Fibroblast of skin of left biceps (primary cell): ENCODE results near the gene SCMH1.

Experiments
- DNase-seq, 2 experiments: peaks; one replicate each; pipeline ENCODE4 v3.0.0-alpha.2; 2013; ENCODE audit warnings: low read depth in 2 of 2

The SCMH1 gene

DNA sequence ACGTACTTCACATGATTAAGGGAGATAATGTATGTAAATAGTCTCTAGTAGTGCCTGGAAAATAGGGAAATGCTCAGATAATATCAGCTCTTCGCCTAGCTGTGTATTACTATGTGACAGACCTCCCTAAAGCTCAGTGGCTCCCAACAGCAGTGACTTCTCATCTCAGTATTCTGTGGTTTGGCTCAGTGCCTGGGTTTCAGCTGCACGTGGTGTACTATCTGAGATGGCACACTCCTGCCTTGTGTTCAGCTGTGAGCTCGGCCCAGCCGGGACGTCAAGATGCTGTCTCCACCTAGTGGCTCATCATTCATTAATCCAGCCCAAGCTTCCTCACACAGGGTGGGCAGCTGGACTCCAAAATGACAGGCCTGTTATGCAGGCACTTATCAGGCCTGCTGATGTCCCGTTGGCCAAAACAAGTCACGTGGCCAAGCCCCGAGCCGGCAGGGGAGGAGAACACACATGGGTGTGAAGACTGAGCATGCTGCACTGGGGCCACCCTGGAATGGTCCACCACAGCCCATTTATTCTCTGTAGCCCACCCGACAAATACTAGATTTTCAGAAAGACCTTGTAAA, 238.4 kb downstream of the SCMH1 start:
- DNase-seq, result peak; percentile 98 to 99

DNA sequence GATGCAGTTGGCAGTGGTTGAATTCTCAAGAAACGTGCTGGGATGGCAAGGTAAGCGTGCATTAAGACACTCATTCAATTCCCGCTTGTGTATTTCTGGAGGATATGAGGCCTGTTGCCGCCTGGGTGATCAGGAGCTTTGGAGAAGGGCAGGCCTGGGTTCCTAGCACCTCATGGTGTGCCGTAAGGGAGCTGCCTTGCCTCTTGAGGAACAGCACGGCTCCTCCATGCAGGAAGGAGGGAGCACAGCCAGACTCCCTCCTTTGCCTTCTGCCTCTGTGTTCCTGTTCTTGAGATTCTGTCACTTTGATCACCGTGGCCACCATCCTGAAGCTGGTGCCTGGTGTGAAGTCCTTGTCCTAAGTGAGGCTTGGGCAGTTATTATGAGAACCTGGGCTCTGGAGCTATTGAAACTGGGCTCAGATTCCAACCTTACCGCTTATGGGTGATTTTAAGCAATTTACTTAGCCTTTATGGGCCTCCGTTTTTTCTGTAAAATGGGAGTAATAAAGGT, 238.9 kb downstream of the SCMH1 start:
- DNase-seq, result no peak

DNA sequence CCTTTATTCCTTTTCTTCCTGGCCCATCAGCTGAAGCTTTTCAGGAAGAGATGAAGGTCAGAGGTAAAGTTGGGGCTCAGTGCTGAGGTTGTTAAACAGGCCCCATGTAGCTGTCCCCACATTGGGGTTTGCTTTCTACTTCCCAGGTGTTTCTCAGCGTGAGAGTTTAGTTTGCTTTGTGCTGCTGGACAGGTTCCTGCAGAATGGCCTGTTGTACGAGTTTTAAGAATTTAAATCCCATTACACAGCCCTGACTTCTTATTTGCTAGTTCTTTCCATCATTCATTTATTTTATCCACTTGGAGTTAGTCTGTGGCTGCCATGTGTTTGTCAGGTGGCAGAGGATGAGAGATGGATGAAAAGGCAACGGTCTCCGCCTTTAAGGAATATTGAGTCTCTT, 243.4 kb downstream of the SCMH1 start:
- DNase-seq, result no peak

DNA sequence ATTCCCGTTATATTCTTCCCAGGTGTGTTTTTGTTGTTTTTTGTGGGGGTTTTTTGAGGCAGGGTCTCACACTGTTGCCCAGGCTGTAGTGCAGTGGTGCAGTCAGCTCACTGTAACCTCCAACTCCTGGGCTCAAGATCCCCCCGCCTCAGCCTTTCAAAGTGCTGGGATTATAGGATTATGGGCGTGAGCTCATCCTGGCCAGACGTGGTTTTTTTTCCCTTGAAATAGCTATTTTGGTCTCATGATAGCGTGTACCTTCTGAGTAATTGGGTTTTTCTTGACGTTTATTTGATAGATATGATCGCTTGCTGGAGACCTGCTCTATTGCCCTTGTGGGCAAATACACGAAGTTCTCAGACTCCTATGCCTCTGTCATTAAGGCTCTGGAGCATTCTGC, 245.0 kb downstream of the SCMH1 start:
- no peak for DNase-seq

DNA sequence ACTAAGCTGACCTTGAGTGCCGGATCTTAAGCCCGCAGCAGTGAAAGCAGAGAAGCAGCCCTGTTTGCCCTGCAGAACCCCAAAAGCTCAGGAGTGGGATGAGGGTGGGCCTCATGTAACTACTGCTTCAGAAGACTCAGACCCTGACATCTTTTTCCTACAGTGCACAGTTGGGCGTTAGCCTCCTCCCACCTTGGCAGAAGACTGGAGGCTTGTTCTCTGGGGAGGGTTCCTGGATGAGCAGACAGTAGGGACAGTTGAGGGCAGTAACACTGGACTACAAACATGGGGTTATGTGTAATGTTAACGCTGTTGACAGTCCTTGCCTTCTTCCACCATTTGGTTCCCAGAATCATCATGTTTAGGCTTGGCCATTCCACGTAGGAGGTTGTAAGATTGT, 253.0 kb downstream of the SCMH1 start:
- no peak for DNase-seq

DNA sequence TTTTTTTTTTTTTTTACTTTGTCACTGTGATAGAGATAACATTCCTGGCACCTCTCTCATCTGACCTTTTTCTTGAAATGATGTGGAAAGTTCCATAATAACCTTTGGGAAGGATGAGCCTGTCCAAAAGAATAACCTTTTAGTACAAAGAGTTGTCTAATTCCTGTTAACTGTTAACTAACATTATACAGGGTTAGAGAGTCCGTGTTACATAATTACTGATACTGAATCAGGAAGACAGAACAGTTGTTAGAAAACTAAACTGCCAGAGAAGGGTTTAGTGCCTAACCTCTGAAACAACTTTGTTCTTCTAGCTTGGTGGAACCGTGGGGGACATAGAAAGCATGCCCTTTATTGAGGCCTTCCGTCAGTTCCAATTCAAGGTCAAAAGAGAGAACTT, 253.8 kb downstream of the SCMH1 start:
- no peak for DNase-seq

DNA sequence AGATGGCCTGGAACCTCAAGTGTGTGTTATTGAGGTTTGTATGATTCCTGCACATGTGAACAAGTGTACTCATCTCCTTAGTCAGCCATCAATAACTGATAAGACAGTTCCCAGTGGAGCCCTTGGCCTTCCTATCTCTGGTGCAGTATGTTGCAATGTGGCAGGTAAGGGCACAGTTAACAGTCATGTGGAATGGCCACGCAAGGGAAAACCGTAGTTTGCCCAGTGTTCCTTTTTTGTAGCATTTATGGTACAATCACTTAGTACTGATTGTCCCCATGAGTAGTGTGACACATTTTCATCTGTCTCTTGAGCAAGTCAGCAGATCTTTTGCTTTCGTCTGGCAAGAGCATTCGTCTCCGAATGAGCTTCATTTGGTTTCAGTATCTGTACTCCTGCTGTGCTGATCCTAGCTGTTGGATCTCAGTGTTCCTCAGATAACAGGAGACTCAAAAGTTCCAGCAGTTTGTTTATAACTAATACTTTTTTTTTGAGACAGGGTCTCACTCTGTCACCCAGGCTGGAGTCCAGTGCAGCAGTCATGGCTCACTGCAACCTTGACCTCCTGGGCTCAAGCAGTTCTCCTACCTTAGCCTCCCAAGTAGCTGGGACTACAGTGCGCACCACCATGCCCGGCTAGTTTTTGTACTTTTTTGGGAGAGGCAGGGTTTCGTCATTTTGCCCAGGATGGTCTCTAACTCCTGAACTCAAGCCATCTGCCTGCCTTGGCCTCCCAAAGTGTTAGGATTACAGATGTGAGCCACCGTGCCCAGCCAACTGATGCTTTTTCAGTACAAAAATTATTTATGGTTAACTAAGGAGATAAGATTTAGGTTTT, 254.4 kb downstream of the SCMH1 start:
- no peak for DNase-seq

DNA sequence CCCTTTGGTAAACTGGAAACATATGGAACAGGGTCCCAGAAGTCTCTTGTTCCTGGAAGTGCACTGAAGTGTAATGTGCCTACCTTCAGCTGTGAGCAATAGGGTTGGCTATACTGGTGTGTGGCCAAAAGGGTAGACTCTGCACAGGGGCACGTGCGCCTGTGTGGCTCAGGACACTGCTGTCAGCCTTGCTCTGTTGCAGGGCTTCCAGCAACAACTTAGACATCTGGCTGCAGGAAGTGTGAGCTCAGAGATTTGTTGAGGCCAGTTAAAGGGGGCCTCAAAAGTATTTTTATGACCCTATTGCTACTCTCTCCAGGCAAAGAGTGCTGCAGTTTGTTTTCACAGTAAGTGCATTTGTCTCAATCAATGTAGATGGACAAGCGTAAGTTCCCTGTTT, 255.2 kb downstream of the SCMH1 start:
- DNase-seq, result no peak

DNA sequence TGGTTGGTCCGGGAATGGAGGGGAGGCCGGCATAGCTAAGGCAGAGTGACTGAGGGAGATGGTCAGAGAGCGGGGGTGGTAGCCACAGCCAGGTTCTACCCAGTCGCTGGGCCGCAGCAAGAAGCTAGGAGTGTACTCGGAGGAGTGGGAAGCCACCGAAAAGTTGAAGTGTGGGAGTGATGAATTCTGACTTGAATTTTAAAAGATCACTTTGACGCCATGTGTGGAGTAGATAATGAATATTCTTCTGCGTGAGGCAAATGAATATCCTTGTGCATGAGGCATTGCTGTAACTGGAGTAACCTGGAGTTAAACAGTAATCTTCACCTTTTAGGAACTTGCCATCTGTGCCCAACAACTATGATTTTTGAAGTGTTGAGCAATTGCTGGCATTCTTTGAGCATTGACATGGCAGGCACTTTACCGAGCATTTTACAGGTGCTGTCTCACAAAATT, 255.8 kb downstream of the SCMH1 start:
- no peak for DNase-seq

DNA sequence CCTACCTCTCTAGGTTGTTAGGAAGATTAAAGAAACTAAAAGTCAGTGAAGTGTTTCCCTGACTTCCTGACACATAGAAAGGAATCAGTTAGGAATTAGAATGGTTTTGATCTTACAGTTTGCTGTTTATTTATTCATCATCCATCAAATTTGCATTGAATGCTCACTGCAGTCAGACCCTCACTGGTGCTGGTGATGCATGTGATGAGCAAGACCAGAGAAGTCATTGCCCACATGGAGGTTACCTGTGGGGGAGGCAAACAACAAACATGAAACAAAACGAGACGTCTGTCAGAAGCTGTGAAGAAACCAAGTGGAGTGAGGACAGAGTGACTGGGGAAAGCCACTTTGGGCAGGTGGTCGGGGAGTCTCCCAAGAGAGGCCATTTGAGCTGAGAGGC, 256.2 kb downstream of the SCMH1 start:
- no peak for DNase-seq

DNA sequence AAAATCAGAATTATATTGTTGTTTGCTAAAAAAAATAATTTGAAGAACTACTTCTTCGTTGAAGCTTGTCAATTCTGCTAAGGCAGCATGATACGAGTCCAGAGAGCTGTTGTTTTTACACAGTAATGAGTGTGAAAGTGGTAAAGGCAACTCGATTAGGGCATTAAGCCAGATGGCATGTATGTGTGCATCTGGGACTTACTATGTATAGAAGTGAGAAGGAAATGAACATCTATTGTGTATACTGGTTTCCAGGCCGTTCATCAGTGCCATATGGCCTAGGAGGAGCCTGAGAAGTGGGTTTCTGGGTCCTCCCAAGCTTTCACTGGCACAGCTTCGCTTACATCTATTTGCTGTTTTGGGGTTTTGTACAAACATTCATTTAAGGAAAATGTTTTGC, 256.9 kb downstream of the SCMH1 start:
- DNase-seq, result no peak

DNA sequence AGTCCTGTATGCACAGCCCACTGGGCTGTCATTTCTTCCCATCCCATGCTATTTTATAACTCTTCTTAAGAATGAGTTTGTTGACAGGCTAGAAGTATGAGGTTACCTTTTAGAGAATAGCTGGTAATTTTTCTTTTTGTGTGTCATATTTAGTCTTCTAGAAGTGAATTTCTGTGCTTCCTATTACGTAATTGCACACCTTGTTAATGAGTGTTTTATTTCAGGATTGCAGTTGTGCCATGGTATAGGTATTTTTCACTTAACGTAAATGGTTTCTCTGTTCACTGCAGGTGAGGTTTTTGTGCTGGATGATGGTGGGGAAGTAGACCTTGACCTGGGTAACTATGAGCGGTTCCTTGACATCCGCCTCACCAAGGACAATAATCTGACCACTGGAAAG, 257.6 kb downstream of the SCMH1 start:
- no peak for DNase-seq

DNA sequence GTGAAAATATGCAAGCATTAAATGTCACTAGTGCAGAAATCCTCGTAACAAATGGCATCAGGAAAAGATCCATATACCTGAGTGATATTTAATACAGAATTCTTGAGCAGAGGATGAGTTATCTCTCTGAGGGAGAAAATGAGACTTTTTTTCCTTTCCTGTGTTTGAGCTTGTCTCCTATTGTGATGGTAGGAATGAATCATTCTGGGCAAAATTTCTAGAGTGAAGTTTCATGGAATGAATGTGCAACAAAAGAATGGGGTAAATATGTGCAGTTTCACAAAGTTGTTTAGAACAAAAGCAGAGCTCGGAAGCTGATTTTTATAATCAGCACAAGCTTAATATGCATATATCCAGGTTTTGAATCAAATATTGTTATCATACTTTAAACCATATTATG, 258.0 kb downstream of the SCMH1 start:
- DNase-seq, result no peak

DNA sequence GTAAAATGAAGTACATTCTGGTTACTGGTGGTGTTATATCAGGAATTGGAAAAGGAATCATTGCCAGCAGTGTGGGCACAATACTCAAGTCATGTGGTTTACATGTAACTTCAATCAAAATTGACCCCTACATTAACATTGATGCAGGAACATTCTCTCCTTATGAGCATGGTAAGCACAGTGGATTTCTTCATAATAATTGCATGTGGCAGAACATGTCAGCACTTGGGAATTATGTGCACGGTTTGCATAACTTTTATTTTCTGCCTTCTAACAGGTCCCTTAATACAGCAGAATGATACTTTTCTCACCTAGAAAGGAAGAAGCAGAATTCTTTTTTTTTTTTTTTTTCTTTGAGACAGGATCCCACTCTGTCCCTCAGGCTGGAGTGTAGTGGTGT, 258.8 kb downstream of the SCMH1 start:
- DNase-seq, result no peak

DNA sequence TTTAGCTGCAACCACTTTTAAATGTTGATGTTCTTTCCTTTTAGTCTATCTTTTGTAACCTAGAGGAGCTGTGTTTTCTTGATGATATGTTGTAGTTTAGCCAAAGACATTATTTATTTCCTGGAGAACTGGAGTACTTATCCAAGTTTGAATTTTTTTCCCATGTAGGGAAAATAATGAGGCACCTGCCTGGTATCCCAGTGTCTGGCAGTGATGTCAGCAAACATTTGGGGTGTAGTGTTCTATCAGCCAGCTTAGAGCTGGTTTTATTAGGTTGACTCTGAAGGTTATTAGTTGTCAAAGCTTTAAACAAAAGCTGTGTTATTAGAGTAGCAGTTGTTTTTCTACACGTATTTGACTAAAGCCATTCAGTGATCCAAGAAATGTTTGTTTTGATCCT, 259.4 kb downstream of the SCMH1 start:
- DNase-seq, result no peak

DNA sequence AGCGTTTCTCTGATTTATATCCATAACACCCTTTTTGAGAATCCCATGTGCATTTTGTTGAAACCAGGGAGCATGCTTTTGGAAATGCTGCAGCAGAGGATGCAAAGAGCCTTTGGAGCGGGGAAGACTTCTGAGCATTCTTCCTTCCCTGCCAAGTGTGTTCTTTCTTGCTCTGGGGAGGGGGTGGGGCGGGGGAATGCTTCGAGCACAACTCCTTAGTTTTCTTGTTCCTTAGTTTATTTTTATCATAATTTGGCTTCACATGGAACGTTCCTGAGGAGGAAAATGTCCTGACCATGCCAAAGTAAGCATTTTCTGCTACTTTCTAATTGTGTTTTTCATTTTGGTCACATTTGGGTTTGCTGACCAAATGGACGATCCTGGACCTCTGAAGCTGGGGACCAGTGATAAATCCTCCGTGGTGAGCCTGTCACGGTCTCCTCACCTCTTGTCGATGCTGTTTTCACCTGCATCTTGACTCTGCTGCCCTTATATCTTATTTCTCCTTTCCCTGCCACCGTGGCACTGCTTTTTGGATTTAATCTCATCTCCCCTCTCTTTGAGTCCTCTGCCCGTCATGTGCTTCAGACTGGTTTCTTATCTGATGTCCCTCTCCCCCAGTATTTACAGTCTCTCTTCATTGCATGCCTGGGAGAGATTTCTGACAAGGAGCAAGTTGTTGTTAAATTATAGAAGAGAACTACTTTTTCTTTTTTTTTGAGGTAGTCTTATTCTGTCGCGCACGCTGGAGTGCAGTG, 260.2 kb downstream of the SCMH1 start:
- no peak for DNase-seq

DNA sequence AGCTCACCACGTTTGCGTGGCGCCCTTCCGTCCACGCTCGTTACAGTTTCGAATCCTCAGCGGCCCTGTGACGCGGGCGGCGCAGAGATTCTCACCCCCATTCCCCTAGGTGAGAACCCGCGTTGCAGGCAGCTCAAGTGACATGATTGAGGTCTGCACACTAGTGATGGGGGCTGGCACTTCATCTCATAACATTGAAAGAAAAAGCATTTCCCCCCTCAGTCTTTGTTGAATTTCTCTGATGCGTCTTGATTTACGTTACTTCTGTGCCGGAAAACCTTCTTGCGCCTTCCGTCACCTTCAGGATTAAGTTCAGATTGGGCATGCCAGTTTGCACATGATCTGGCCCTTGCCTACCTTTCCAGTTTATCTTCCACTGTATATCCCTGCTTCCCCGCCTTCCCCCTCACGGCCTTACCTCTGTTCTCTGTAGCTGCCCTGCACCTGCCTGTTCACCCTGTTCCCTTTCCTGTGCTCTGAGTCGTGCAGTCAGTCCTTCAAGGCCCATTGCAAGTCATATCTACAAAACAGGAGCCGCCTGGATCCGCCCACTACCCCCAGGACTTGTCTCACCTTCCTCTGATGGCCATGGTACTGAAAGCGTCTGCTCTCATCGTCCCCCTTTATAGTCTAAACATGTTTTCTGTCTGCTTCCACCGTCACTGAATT, 261.5 kb downstream of the SCMH1 start:
- DNase-seq, result no peak

DNA sequence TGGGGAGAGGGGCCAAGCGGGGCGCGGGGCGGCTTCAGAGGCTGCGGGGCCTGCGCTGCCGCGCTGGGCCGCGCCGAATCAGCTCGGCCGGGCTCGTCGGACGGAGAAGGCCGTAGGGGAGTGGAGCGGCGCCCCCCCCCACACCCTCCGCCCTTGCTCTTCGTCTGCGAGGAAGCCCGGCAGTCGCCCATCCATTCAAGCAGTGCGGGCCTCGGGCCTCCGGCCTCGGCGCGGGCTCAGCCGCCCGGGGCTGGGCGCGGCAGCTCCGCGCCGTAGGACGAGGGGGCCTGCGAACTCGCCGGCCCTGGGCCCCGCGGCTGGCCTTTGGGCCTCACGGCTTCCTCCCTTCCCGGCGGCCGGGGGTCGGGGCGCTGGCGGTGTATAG, 262.0 kb downstream of the SCMH1 start:
- no peak for DNase-seq

DNA sequence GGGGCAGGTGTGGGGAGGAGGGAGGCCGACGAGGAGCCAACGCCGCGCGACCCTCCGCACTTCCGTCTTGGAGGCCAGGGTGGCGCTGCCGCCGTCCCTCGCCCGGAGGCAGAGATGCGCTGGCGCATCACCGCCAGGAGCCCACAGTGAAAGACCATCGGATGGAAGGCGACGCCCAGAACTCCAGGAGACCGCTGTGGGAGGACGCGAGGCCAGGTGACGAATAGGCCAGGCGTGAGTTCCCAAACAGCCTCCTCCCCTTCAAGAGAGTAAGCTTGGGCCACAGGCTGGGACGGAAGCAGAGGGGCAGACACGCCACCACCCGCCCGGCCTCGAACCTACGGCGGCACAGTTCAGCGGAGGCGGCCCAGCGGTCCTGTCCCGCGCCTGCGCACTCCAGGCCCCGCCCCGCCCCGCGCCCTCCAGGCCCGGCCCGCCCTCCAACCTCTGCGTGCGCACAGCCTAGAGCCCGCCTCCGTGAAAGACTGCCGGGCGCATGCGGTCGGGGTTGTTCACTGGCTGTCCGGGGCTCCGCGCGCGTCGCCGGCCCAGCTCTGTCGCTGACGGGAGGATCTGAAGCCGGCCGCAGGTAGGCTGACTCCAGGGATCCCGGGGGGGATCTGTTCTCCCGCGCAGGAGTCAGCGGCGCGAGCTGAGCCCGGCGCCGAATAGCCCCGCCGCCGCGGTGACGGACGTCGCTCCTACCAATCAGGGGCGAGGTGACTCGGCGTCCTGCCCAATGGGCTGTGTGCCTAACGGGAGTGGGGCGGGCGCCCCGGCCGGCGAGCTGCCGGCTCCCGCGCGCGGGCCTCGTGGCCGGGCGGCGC, 262.7 kb downstream of the SCMH1 start, which contains the start of gene CTPS1:
Gene CTPS1, plus strand, starts transcription at position 456 of the 827 bp plus-strand sequence. CDS start 3,595 bp downstream, outside the sequence.
- peak; percentile 79 to 86 for DNase-seq

DNA sequence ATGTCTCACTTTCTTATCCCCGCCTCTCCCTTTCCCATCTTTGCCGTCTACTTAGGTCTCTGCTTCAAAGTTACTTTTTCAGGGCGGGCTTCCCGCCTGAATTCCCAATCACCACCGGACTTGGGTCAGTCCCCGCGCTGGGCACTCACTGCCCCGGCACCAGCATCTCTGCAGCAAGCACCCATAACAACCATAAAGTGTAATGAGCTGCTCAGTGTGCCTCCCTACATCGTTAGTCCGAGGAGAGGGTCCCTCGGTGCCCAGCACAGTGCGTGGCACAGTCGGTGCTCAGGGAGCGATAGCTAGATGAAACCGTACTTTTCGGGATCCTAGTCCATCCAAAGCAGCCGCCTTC, 263.2 kb downstream of the SCMH1 start:
- no peak for DNase-seq

DNA sequence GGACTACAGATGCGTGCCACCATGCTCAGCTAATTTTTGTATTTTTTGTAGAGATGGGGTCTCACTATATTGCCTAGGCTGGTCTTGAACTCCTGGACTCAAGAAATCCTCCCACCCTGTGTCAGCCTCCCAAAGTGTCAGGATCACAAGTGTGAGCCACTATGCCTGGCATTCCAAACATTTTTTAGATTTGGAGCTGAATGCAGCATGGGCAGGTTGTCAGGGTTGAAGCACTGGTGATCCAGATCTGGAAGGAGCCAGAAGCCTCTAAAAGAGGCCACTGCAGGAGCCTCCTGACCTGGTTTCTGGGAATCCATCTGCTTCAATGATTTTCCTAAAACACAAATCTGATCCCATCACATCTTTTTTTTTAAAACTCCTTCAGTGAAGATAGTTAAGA, 264.4 kb downstream of the SCMH1 start:
- DNase-seq, result no peak
